Natural killer cell (primary cell): Measurements from ENCODE around the gene FAM162B. TPM values are rescaled to one million over a fixed set of nuclear protein-coding genes. Genes with fewer than 3 reads are reported as not detected.

Experiments used
- ATAC-seq, 3 donors: fragments of 150-1000 bp in 2 of 3; fragments of 200-7000 bp in 1 of 3; cut with Tn5 transposase; 1 replicate in 1 of 3; 2 replicates in 2 of 3; pipeline ENCODE4 v1.10.0; 2021; ENCODE audit warnings: mild to moderate bottlenecking in 2 of 3, moderate library complexity in 2 of 3
- DNase-seq, 2 donors: peaks; one replicate each; pipeline versions ENCODE4 v3.0.0 to v3.0.0-alpha.2; 2013 to 2021; ENCODE audit warnings: mixed read lengths in 1 of 2
- H3K27ac ChIP-seq: one replicate; pipeline ENCODE4 v1.5.1; 2013; ENCODE audit warnings: mild to moderate bottlenecking, low read length
- H3K27me3 ChIP-seq: one replicate; pipeline ENCODE4 v1.6.1; 2013; ENCODE audit warnings: low read length; ENCODE audit not compliant: control insufficient read depth, insufficient read depth
- H3K36me3 ChIP-seq: one replicate; pipeline ENCODE4 v1.6.1; 2013; ENCODE audit warnings: low read length; ENCODE audit not compliant: control insufficient read depth, insufficient read depth
- H3K4me1 ChIP-seq: one replicate; pipeline ENCODE4 v1.6.1; 2013; ENCODE audit warnings: low read length; ENCODE audit not compliant: control insufficient read depth, insufficient read depth
- H3K4me3 ChIP-seq: one replicate; pipeline ENCODE4 v1.5.1; 2013; ENCODE audit warnings: low read length
- H3K9me3 ChIP-seq: one replicate; pipeline ENCODE4 v1.6.1; 2013; ENCODE audit warnings: low read length; ENCODE audit not compliant: control insufficient read depth, insufficient read depth
- H3K27ac Mint-ChIP-seq, 2 donors: one replicate each; pipeline ENCODE4 v1.8.0; 2022; ENCODE audit warnings: mild to moderate bottlenecking in 2 of 2, mixed read lengths in 2 of 2, moderate library complexity in 1 of 2
- H3K27me3 Mint-ChIP-seq, 2 donors: one replicate each; pipeline ENCODE4 v1.8.0; 2022; ENCODE audit warnings: low read depth in 2 of 2, mixed read lengths in 2 of 2
- H3K36me3 Mint-ChIP-seq: one replicate; pipeline ENCODE4 v1.8.0; 2022; ENCODE audit warnings: mixed read lengths
- H3K4me1 Mint-ChIP-seq, 2 donors: one replicate each; pipeline ENCODE4 v1.8.0; 2022; ENCODE audit warnings: mixed read lengths in 2 of 2
- H3K4me3 Mint-ChIP-seq: one replicate; pipeline ENCODE4 v1.8.0; 2022; ENCODE audit warnings: mild to moderate bottlenecking, moderate library complexity, mixed read lengths
- H3K9me3 Mint-ChIP-seq, 2 donors: one replicate each; pipeline ENCODE4 v1.8.0; 2022; ENCODE audit warnings: mixed read lengths in 2 of 2
- CTCF ChIP-seq: fragments of 200-600 bp; IDR thresholded peaks from one replicate; pipeline ENCODE4 v1.8.0; 2022; ENCODE audit warnings: antibody characterized with exemption
- WGBS: methylation state at CpG from one replicate; pipeline ENCODE4 v1.1.7; 2013; ENCODE audit warnings: missing lambda C conversion rate; ENCODE audit not compliant: insufficient coverage; 5-methylcytosine and 5-hydroxymethylcytosine counted together
- intact Hi-C: fragments of 100-400 bp; cut with micrococcal nuclease; formaldehyde crosslinking; loops from one replicate; pipeline ENCODE4 v1.14.2; 2022
- total RNA-seq, 4 donors: library from RNA; stranded (reverse); fragments of 120-200 nt in 1 of 4; gene quantifications; one replicate each; pipeline versions ENCODE4 v1.2.3 to v1.2.4, GENCODE V29; 2013 to 2022

Gene FAM162B
- total RNA-seq, 3 donors from 2014 or later (not counting 1 experiment from before 2014, with no cell fraction given), result not detected

GRCh38 chr6:116766506-116767176 lies 1.1 kb upstream of the FAM162B start:
- ATAC-seq, result no peak
- no peaks in the 10 kb centered on the region for H3K9me3 Mint-ChIP-seq
- intact Hi-C loops, result no loop called here
- H3K36me3 ChIP-seq, result no peaks in the 10 kb centered on the region
- no peak overlapping the region for H3K27ac Mint-ChIP-seq
- peaks cover 0 to 9% of the 10 kb centered on the region in 2 donors for H3K4me1 Mint-ChIP-seq
- no peaks in the 10 kb centered on the region for H3K36me3 Mint-ChIP-seq
- no peaks in the 10 kb centered on the region for H3K9me3 ChIP-seq
- peaks cover 8% of the 10 kb centered on the region for H3K4me1 ChIP-seq
- no peak for TF ChIP-seq CTCF
- H3K27ac ChIP-seq, result no peak overlapping the region
- peaks cover 30 to 36% of the 10 kb centered on the region in 2 donors for H3K27me3 Mint-ChIP-seq
- H3K27me3 ChIP-seq, result peaks cover 25% of the 10 kb centered on the region
- no peak overlapping the region for H3K4me3 Mint-ChIP-seq
- H3K4me3 ChIP-seq, result no peak overlapping the region
- 77% methylated on average over 4 of the region's 5 CpGs for WGBS
- no peak for DNase-seq

- intact Hi-C loops, result no loop called here
- Mint-ChIP-seq H3K4me3 (no peak overlapping the region), H3K9me3 (no peaks in the 10 kb centered on the region), H3K4me1 (peaks cover 0 to 9% of the 10 kb centered on the region in 2 donors), H3K27me3 (peaks cover 33 to 41% of the 10 kb centered on the region in 2 donors), H3K27ac (no peak overlapping the region), H3K36me3 (no peaks in the 10 kb centered on the region)
- H3K4me3 ChIP-seq, result no peak overlapping the region
- no peaks in the 10 kb centered on the region for H3K9me3 ChIP-seq
- no peak for TF ChIP-seq CTCF
- H3K27ac ChIP-seq, result no peak overlapping the region
- WGBS, result 51% methylated on average over 19 of the region's 19 CpGs
- DNase-seq, result no peak
- H3K36me3 ChIP-seq, result no peaks in the 10 kb centered on the region
- ATAC-seq, result no peak
- peaks cover 25% of the 10 kb centered on the region for H3K27me3 ChIP-seq
- H3K4me1 ChIP-seq, result peaks cover 8% of the 10 kb centered on the region
Observed at GRCh38 chr6:116764629-116764960, 924 bp downstream of the FAM162B start.

- Mint-ChIP-seq H3K36me3 (no peaks in the 10 kb centered on the region), H3K9me3 (no peaks in the 10 kb centered on the region), H3K4me1 (peaks cover 0 to 9% of the 10 kb centered on the region in 2 donors), H3K27me3 (peaks cover 32 to 43% of the 10 kb centered on the region in 2 donors), H3K27ac (no peak overlapping the region), H3K4me3 (no peak overlapping the region)
- peaks cover 25% of the 10 kb centered on the region for H3K27me3 ChIP-seq
- no peak for DNase-seq
- intact Hi-C loops, result no loop called here
- peaks cover 8% of the 10 kb centered on the region for H3K4me1 ChIP-seq
- H3K4me3 ChIP-seq, result no peak overlapping the region
- H3K27ac ChIP-seq, result no peak overlapping the region
- WGBS, result 83% methylated on average over 8 of the region's 11 CpGs
- no peaks in the 10 kb centered on the region for H3K9me3 ChIP-seq
- TF ChIP-seq CTCF, result no peak
- no peak for ATAC-seq
- no peaks in the 10 kb centered on the region for H3K36me3 ChIP-seq
Observed at GRCh38 chr6:116763906-116764628, 1.5 kb downstream of the FAM162B start.
